ENCODE results near the gene CDK16. TPM values are rescaled to one million over a fixed set of nuclear protein-coding genes. Genes with fewer than 3 reads are reported as not detected.

CDK16 gene
- total RNA-seq, 1 experiment from 2014 or later: 134 TPM

DNA sequence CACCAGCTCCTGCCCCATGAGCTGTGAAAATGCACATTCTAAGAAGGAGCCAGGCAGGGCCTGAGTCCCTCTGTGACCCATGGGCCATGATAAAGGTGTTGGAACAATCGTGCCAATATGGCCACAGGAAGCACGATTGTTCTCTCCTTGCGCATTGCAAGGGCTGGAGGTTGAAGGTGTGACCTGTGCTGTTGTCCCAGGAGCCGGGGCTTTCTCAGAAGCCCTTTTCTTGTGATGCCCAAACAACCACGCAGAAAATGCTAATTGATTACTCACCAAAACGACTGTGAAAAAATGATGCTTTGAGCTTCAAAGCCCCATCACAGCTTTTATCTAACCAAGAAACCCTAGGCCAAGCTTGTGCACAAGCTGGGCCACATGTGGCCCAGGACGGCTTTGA lies 48.2 kb downstream of the CDK16 start:
- in situ Hi-C loops (cut with HindIII; ENCODE audit: low pct_unique_long_range_greater_than_20kb, low sequenced_read_pairs): no loop called here
- CTCF ChIA-PET: interaction anchor here (0.6 kb wide), 1 partner anchor 17 kb away, joined by 5 read pairs; no protein-coding TSS in a partner anchor

GRCh38 chrX:47272013-47272408 lies 53.5 kb downstream of the CDK16 start:
- no peak for DNase-seq (ENCODE audit: low read depth, low spot score)
- in situ Hi-C loops (cut with HindIII; ENCODE audit: low pct_unique_long_range_greater_than_20kb, low sequenced_read_pairs) (no loop called here), intact Hi-C loops (cut with micrococcal nuclease; ENCODE audit: unreplicated experiment) (no loop called here)
- Histone ChIP-seq H3K4me1 (ENCODE audit: control insufficient read depth, insufficient read depth, low read length) (no peaks in the 10 kb centered on the region), H3K4me3 (ENCODE audit: low read depth in 2 of 2, low read length in 2 of 2) (no peak overlapping the region), H3K36me3 (ENCODE audit: control insufficient read depth, insufficient read depth, low read length) (no peaks in the 10 kb centered on the region), H3K27me3 (ENCODE audit: control insufficient read depth, insufficient read depth, low read length) (no peaks in the 10 kb centered on the region), H3K27ac (ENCODE audit: low read length) (no peak overlapping the region), H3K9me3 (ENCODE audit: control insufficient read depth, insufficient read depth, low read depth, low read length) (no peaks in the 10 kb centered on the region)
- ChIA-PET CTCF (no interaction called here), POLR2A (interaction anchor here (0.7 kb wide), 1 partner anchor 1234 kb away, joined by 10 read pairs; no protein-coding TSS in a partner anchor)
- BruUV-seq (replicated peaks): no TSS peak
- ATAC-seq: no peak
- TF ChIP-seq POLR2AphosphoS5 (IDR thresholded peaks at IDR 0.05; ENCODE audit: low read depth, low read length) (no peak), REST (IDR thresholded peaks at IDR 0.05; ENCODE audit: insufficient read depth in 1 of 2, low read depth in 2 of 2, low read length in 1 of 2) (no peak), TCF7L2 (IDR thresholded peaks at IDR 0.05; ENCODE audit: low read depth, low read length) (no peak), SIN3A (IDR thresholded peaks at IDR 0.05; ENCODE audit: borderline replicate concordance, insufficient read depth, low read depth, low read length) (no peak)
- TF ChIP-seq, protein P1, sequence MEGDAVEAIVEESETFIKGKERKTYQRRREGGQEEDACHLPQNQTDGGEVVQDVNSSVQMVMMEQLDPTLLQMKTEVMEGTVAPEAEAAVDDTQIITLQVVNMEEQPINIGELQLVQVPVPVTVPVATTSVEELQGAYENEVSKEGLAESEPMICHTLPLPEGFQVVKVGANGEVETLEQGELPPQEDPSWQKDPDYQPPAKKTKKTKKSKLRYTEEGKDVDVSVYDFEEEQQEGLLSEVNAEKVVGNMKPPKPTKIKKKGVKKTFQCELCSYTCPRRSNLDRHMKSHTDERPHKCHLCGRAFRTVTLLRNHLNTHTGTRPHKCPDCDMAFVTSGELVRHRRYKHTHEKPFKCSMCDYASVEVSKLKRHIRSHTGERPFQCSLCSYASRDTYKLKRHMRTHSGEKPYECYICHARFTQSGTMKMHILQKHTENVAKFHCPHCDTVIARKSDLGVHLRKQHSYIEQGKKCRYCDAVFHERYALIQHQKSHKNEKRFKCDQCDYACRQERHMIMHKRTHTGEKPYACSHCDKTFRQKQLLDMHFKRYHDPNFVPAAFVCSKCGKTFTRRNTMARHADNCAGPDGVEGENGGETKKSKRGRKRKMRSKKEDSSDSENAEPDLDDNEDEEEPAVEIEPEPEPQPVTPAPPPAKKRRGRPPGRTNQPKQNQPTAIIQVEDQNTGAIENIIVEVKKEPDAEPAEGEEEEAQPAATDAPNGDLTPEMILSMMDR (IDR thresholded peaks at IDR 0.05): no peak

More for the DNA sequence above, 48.2 kb downstream of the CDK16 start:
- DNase-seq (ENCODE audit: low read depth, low spot score) (no peak), ATAC-seq (no peak)
- BruUV-seq (replicated peaks): no TSS peak
- Histone ChIP-seq H3K27me3 (ENCODE audit: control insufficient read depth, insufficient read depth, low read length) (no peaks in the 10 kb centered on the region), H3K36me3 (ENCODE audit: control insufficient read depth, insufficient read depth, low read length) (no peaks in the 10 kb centered on the region), H3K4me3 (ENCODE audit: low read depth in 2 of 2, low read length in 2 of 2) (no peak overlapping the region), H3K9me3 (ENCODE audit: control insufficient read depth, insufficient read depth, low read depth, low read length) (no peaks in the 10 kb centered on the region), H3K27ac (ENCODE audit: low read length) (no peak overlapping the region), H3K4me1 (ENCODE audit: control insufficient read depth, insufficient read depth, low read length) (no peaks in the 10 kb centered on the region)
- intact Hi-C loops (cut with micrococcal nuclease; ENCODE audit: unreplicated experiment): no loop called here
- no peak for TF ChIP-seq SIN3A (IDR thresholded peaks at IDR 0.05; ENCODE audit: borderline replicate concordance, insufficient read depth, low read depth, low read length)
- TF ChIP-seq POLR2AphosphoS5 (IDR thresholded peaks at IDR 0.05; ENCODE audit: low read depth, low read length): no peak
- no peak for TF ChIP-seq REST (IDR thresholded peaks at IDR 0.05; ENCODE audit: insufficient read depth in 1 of 2, low read depth in 2 of 2, low read length in 1 of 2)
- POLR2A ChIA-PET: no interaction called here

Measured in Panc1 (cell line).